HG03039 (cell line): ENCODE results near the gene HS2ST1.

Experiments
- ATAC-seq: cut with Tn5 transposase; IDR thresholded peaks from one replicate; pipeline ENCODE4 v1.9.1; 2021; ENCODE audit warnings: mild to moderate bottlenecking, moderate library complexity; ENCODE audit not compliant: unreplicated experiment

Gene HS2ST1

GRCh38 chr1:87132284-87132870 is 217.9 kb downstream of the HS2ST1 start:
- peak; percentile 13 for ATAC-seq

GRCh38 chr1:87134061-87134460 is 219.6 kb downstream of the HS2ST1 start:
- no peak for ATAC-seq

GRCh38 chr1:87134625-87135328 is 220.3 kb downstream of the HS2ST1 start:
- ATAC-seq: no peak

GRCh38 chr1:87135329-87135712 is 220.9 kb downstream of the HS2ST1 start:
- no peak for ATAC-seq

GRCh38 chr1:87136607-87137341 is 222.3 kb downstream of the HS2ST1 start:
- ATAC-seq: no peak

GRCh38 chr1:87137342-87137739 is 222.9 kb downstream of the HS2ST1 start:
- ATAC-seq: no peak

GRCh38 chr1:87140831-87141540 is 226.6 kb downstream of the HS2ST1 start:
- ATAC-seq: no peak

GRCh38 chr1:87141556-87141955 is 227.1 kb downstream of the HS2ST1 start:
- ATAC-seq: no peak

- no peak for ATAC-seq
Measured at GRCh38 chr1:87143413-87144135, 229.1 kb downstream of the HS2ST1 start.

- no peak for ATAC-seq
Measured at GRCh38 chr1:87144316-87144895, 230.0 kb downstream of the HS2ST1 start.

GRCh38 chr1:87144981-87145380 is 230.5 kb downstream of the HS2ST1 start:
- ATAC-seq: no peak

- ATAC-seq: no peak
Measured at GRCh38 chr1:87146538-87146937, 232.1 kb downstream of the HS2ST1 start.

- ATAC-seq: no peak
Measured at GRCh38 chr1:87146986-87147385, 232.6 kb downstream of the HS2ST1 start.

- ATAC-seq: no peak
Measured at GRCh38 chr1:87147851-87148250, 233.4 kb downstream of the HS2ST1 start.

GRCh38 chr1:87148661-87149060 is 234.2 kb downstream of the HS2ST1 start:
- ATAC-seq: no peak

GRCh38 chr1:87149241-87150041 is 235.0 kb downstream of the HS2ST1 start:
- no peak for ATAC-seq

- no peak for ATAC-seq
Measured at GRCh38 chr1:87150143-87150542, 235.7 kb downstream of the HS2ST1 start.

- peak; percentile 68 for ATAC-seq
Measured at GRCh38 chr1:87151500-87152421, 237.3 kb downstream of the HS2ST1 start.

GRCh38 chr1:87154384-87154783 is 239.9 kb downstream of the HS2ST1 start:
- ATAC-seq: no peak
